ENCODE data around the gene RMDN2. TPM values are rescaled to one million over a fixed set of nuclear protein-coding genes. Genes with fewer than 3 reads are reported as not detected.

RMDN2 gene
- total RNA-seq, 1 donor from 2014 or later: 0.78 TPM

GRCh38 chr2:37895140-37895539 lies 29.9 kb upstream of the RMDN2 start:
- intact Hi-C loops (cut with micrococcal nuclease): loop anchor here (10.0 kb wide), 1 partner anchor 610 kb away; no protein-coding TSS in a partner anchor

GRCh38 chr2:37896319-37896718 lies 28.8 kb upstream of the RMDN2 start:
- intact Hi-C loops (cut with micrococcal nuclease): loop anchor here (10.0 kb wide), 1 partner anchor 608 kb away; no protein-coding TSS in a partner anchor

GRCh38 chr2:37897511-37897910 lies 27.6 kb upstream of the RMDN2 start:
- intact Hi-C loops (cut with micrococcal nuclease): loop anchor here (10.0 kb wide), 1 partner anchor 607 kb away; no protein-coding TSS in a partner anchor

GRCh38 chr2:37898448-37898847 lies 26.6 kb upstream of the RMDN2 start:
- intact Hi-C loops (cut with micrococcal nuclease): loop anchor here (10.0 kb wide), 1 partner anchor 606 kb away; no protein-coding TSS in a partner anchor

- intact Hi-C loops (cut with micrococcal nuclease): no loop called here
Measured at GRCh38 chr2:37902991-37903390, 22.1 kb upstream of the RMDN2 start.

GRCh38 chr2:37904425-37904824 lies 20.7 kb upstream of the RMDN2 start:
- intact Hi-C loops (cut with micrococcal nuclease): no loop called here

GRCh38 chr2:37904993-37905392 lies 20.1 kb upstream of the RMDN2 start:
- intact Hi-C loops (cut with micrococcal nuclease): no loop called here

- intact Hi-C loops (cut with micrococcal nuclease): no loop called here
Measured at GRCh38 chr2:37906131-37906530, 19.0 kb upstream of the RMDN2 start.

- intact Hi-C loops (cut with micrococcal nuclease): no loop called here
Measured at GRCh38 chr2:37907501-37908225, 17.4 kb upstream of the RMDN2 start.

- intact Hi-C loops (cut with micrococcal nuclease): no loop called here
Measured at GRCh38 chr2:37911296-37911873, 13.7 kb upstream of the RMDN2 start.

GRCh38 chr2:37912056-37912455 lies 13.0 kb upstream of the RMDN2 start:
- intact Hi-C loops (cut with micrococcal nuclease): no loop called here

- intact Hi-C loops (cut with micrococcal nuclease): no loop called here
Measured at GRCh38 chr2:37912616-37913015, 12.5 kb upstream of the RMDN2 start.

GRCh38 chr2:37914340-37914739 lies 10.7 kb upstream of the RMDN2 start:
- intact Hi-C loops (cut with micrococcal nuclease): no loop called here

- intact Hi-C loops (cut with micrococcal nuclease): no loop called here
Measured at GRCh38 chr2:37915773-37916172, 9.3 kb upstream of the RMDN2 start.

- intact Hi-C loops (cut with micrococcal nuclease): no loop called here
Measured at GRCh38 chr2:37916512-37917082, 8.5 kb upstream of the RMDN2 start.

- intact Hi-C loops (cut with micrococcal nuclease): no loop called here
Measured at GRCh38 chr2:37917281-37918228, 7.5 kb upstream of the RMDN2 start.

- intact Hi-C loops (cut with micrococcal nuclease): no loop called here
Measured at GRCh38 chr2:37918742-37919186, 6.3 kb upstream of the RMDN2 start.

- intact Hi-C loops (cut with micrococcal nuclease): loop anchor here (10.0 kb wide), 1 partner anchor 455 kb away; the partner anchor contains the start of gene ATL2
Measured at GRCh38 chr2:37919631-37920032, 5.5 kb upstream of the RMDN2 start.

GRCh38 chr2:37920570-37920969 lies 4.5 kb upstream of the RMDN2 start:
- intact Hi-C loops (cut with micrococcal nuclease): loop anchor here (10.0 kb wide), 1 partner anchor 454 kb away; the partner anchor contains the start of gene ATL2

GRCh38 chr2:37921781-37922180 lies 3.3 kb upstream of the RMDN2 start:
- intact Hi-C loops (cut with micrococcal nuclease): loop anchor here (10.0 kb wide), 1 partner anchor 453 kb away; the partner anchor contains the start of gene ATL2
